ENCODE results near the gene SLC22A23. TPM values are rescaled to one million over a fixed set of nuclear protein-coding genes. Genes with fewer than 3 reads are reported as not detected.

The SLC22A23 gene
- total RNA-seq, 2 experiments from 2014 or later = 0.90 to 1.0 TPM

DNA sequence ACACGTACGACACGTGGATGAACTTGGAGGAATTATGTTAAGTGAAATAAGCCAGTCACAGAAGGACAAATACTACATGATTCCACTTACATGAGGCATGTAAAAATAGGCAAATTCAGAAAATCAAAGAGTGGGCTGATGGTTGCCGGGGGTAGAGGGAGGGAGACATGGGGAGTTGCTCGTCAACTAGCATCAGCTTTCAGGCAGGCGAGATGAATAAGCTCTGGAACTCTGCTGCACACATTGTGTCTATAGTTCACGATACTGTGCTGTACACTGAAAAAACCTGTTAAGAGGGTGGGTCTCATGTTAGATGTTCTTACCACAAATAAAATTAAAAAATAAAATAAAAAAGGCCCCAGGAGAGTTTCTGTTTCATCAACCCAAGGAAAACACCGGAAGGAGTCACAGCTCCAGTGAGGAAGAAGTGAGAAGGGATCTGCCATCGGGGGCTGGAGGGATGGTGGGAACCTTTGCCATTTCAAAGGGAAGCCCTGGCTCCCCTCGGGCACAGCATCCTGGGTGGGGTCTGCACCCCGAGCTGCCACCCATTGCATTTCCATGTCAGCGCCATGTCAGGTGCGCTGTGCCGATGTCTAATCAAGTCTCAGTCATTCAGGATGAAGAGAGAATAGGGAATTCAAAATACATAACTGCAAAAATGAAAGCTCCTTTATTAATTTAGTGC is 98.3 kb downstream of the SLC22A23 start:
- CTCF ChIA-PET = no interaction called here
- POLR2A ChIA-PET = no interaction called here
- DNase-seq = no peak
- Mint-ChIP-seq H3K4me3 (no peak overlapping the region), H3K9me3 (no peaks in the 10 kb centered on the region), H3K36me3 (no peaks in the 10 kb centered on the region), H3K27me3 (no peaks in the 10 kb centered on the region), H3K4me1 (ENCODE audit: low read depth) (peaks cover 22% of the 10 kb centered on the region), H3K27ac (no peak overlapping the region)
- intact Hi-C loops (cut with micrococcal nuclease) = loop anchor here (5.0 kb wide), 1 partner anchor 99 kb away; the partner anchor contains the start of gene SLC22A23

- no peak overlapping the region for H3K4me3 Mint-ChIP-seq
- no peaks in the 10 kb centered on the region for H3K9me3 Mint-ChIP-seq
- no peaks in the 10 kb centered on the region for H3K27me3 Mint-ChIP-seq
- intact Hi-C loops (cut with micrococcal nuclease) = loop anchor here (2.0 to 5.0 kb wide), 2 partner anchors 13 to 100 kb away; partner anchors contain the start of gene SLC22A23
- CTCF ChIA-PET = no interaction called here
- H3K4me1 Mint-ChIP-seq (ENCODE audit: low read depth) = peaks cover 22% of the 10 kb centered on the region
- no peaks in the 10 kb centered on the region for H3K36me3 Mint-ChIP-seq
- H3K27ac Mint-ChIP-seq = no peak overlapping the region
- no peak for DNase-seq
- POLR2A ChIA-PET = no interaction called here
Observed at GRCh38 chr6:3357678-3358077, 99.2 kb downstream of the SLC22A23 start.

- ChIA-PET POLR2A (no interaction called here), CTCF (no interaction called here)
- Mint-ChIP-seq H3K9me3 (no peaks in the 10 kb centered on the region), H3K4me3 (peak overlapping the region; percentile 64), H3K4me1 (ENCODE audit: low read depth) (peaks cover 22% of the 10 kb centered on the region), H3K36me3 (no peaks in the 10 kb centered on the region), H3K27me3 (no peaks in the 10 kb centered on the region), H3K27ac (peak overlapping the region; percentile 30)
- DNase-seq = no peak
- intact Hi-C loops (cut with micrococcal nuclease) = loop anchor here (2.0 to 5.0 kb wide), 2 partner anchors 14 to 100 kb away; partner anchors contain the start of gene SLC22A23
Observed at GRCh38 chr6:3356824-3357420, 99.9 kb downstream of the SLC22A23 start.

DNA sequence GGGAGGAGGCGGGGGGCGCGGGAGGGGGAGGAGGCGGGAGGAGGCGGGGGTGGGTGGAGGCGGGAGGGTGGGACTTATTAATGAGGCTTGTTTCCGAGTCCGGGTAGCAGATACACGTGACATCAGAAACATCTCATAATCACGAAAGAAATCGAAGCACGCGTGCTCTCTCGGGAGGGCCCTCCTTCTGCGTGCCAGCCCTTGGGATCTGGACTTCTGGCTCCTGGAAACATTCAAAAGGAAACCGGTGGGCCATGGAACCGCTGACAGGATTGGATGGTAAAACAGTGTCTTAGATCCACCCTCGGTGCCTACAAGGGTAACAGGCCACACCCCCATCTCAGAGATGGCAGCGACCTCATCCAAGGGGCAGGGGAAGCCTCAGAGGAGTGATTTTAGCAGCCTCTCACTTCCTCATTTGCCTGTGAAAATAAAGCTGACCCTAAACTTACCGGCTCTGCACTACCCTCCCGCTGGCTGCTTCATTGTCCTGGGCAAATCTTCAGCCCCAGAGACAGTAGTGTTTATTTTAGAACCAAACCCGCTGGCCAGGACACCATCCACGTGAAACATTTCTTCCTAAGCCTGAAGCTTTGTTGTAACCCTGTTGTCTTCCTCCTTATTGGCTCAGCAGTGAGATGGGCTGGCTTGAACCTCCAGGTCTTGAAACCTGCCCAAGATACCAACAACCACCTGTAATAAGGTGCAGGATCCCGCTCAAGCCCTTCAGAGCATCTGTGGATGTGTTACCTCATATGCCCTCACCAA is 100.6 kb downstream of the SLC22A23 start:
- Mint-ChIP-seq H3K9me3 (no peaks in the 10 kb centered on the region), H3K4me1 (ENCODE audit: low read depth) (peaks cover 22% of the 10 kb centered on the region), H3K27ac (peak overlapping the region; percentile 75), H3K27me3 (no peaks in the 10 kb centered on the region), H3K4me3 (peak overlapping the region; percentile 64), H3K36me3 (no peaks in the 10 kb centered on the region)
- peak; percentile 71 for DNase-seq
- POLR2A ChIA-PET = no interaction called here
- intact Hi-C loops (cut with micrococcal nuclease) = loop anchor here (2.0 to 5.0 kb wide), 2 partner anchors 15 to 101 kb away; partner anchors contain the start of gene SLC22A23
- CTCF ChIA-PET = no interaction called here

- peaks cover 22% of the 10 kb centered on the region for H3K4me1 Mint-ChIP-seq (ENCODE audit: low read depth)
- CTCF ChIA-PET = no interaction called here
- DNase-seq = peak; percentile 24
- peak overlapping the region; percentile 75 for H3K27ac Mint-ChIP-seq
- POLR2A ChIA-PET = no interaction called here
- H3K36me3 Mint-ChIP-seq = no peaks in the 10 kb centered on the region
- peak overlapping the region; percentile 64 for H3K4me3 Mint-ChIP-seq
- no peaks in the 10 kb centered on the region for H3K9me3 Mint-ChIP-seq
- intact Hi-C loops (cut with micrococcal nuclease) = loop anchor here (2.0 to 5.0 kb wide), 3 partner anchors 15 to 102 kb away; partner anchors contain the start of gene SLC22A23
- no peaks in the 10 kb centered on the region for H3K27me3 Mint-ChIP-seq
Observed at GRCh38 chr6:3355358-3356055, 101.3 kb downstream of the SLC22A23 start.

DNA sequence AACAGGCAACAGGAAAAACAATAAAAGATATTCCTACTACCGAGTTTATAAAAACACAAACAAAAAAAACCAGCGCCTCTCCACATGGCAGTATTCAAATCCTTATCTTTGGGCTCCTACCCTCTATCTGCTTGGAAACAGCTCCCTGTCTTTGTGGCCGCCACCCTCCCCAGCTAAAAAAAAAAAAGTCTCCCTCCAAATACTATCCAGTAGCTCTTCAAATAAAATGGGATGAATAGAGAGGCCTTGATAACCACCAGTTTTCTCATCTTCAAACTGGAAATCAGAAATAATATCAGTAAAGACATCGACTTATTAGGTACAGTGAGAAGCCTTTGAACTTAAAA is 101.9 kb downstream of the SLC22A23 start:
- intact Hi-C loops (cut with micrococcal nuclease) = loop anchor here (2.0 to 5.0 kb wide), 2 partner anchors 14 to 102 kb away; partner anchors contain the start of gene SLC22A23
- Mint-ChIP-seq H3K9me3 (no peaks in the 10 kb centered on the region), H3K36me3 (no peaks in the 10 kb centered on the region), H3K4me3 (no peak overlapping the region), H3K27me3 (no peaks in the 10 kb centered on the region), H3K4me1 (ENCODE audit: low read depth) (peaks cover 22% of the 10 kb centered on the region), H3K27ac (peak overlapping the region; percentile 43)
- POLR2A ChIA-PET = no interaction called here
- CTCF ChIA-PET = no interaction called here
- no peak for DNase-seq

GRCh38 chr6:3353939-3354338 is 102.9 kb downstream of the SLC22A23 start:
- Mint-ChIP-seq H3K27ac (no peak overlapping the region), H3K4me3 (no peak overlapping the region), H3K27me3 (no peaks in the 10 kb centered on the region), H3K9me3 (no peaks in the 10 kb centered on the region), H3K4me1 (ENCODE audit: low read depth) (peaks cover 22% of the 10 kb centered on the region), H3K36me3 (no peaks in the 10 kb centered on the region)
- POLR2A ChIA-PET = no interaction called here
- no peak for DNase-seq
- intact Hi-C loops (cut with micrococcal nuclease) = loop anchor here (2.0 kb wide), 1 partner anchor 13 kb away; no protein-coding TSS in a partner anchor
- CTCF ChIA-PET = no interaction called here

GRCh38 chr6:3353213-3353903 is 103.5 kb downstream of the SLC22A23 start:
- Mint-ChIP-seq H3K36me3 (no peaks in the 10 kb centered on the region), H3K4me1 (ENCODE audit: low read depth) (peaks cover 22% of the 10 kb centered on the region), H3K27me3 (no peaks in the 10 kb centered on the region), H3K4me3 (no peak overlapping the region), H3K9me3 (no peaks in the 10 kb centered on the region), H3K27ac (no peak overlapping the region)
- DNase-seq = no peak
- intact Hi-C loops (cut with micrococcal nuclease) = no loop called here
- ChIA-PET CTCF (no interaction called here), POLR2A (no interaction called here)

GRCh38 chr6:3352678-3353077 is 104.2 kb downstream of the SLC22A23 start:
- Mint-ChIP-seq H3K4me3 (no peak overlapping the region), H3K27me3 (no peaks in the 10 kb centered on the region), H3K36me3 (no peaks in the 10 kb centered on the region), H3K4me1 (ENCODE audit: low read depth) (peaks cover 22% of the 10 kb centered on the region), H3K9me3 (no peaks in the 10 kb centered on the region), H3K27ac (no peak overlapping the region)
- ChIA-PET POLR2A (no interaction called here), CTCF (no interaction called here)
- intact Hi-C loops (cut with micrococcal nuclease) = no loop called here
- no peak for DNase-seq

GRCh38 chr6:3351829-3352524 is 104.9 kb downstream of the SLC22A23 start:
- Mint-ChIP-seq H3K4me1 (ENCODE audit: low read depth) (peaks cover 22% of the 10 kb centered on the region), H3K36me3 (no peaks in the 10 kb centered on the region), H3K4me3 (no peak overlapping the region), H3K9me3 (no peaks in the 10 kb centered on the region), H3K27me3 (no peaks in the 10 kb centered on the region), H3K27ac (no peak overlapping the region)
- no peak for DNase-seq
- ChIA-PET POLR2A (no interaction called here), CTCF (no interaction called here)
- intact Hi-C loops (cut with micrococcal nuclease) = no loop called here

- no peak overlapping the region for H3K27ac Mint-ChIP-seq
- CTCF ChIA-PET = no interaction called here
- POLR2A ChIA-PET = no interaction called here
- peaks cover 17% of the 10 kb centered on the region for H3K4me1 Mint-ChIP-seq (ENCODE audit: low read depth)
- intact Hi-C loops (cut with micrococcal nuclease) = no loop called here
- H3K36me3 Mint-ChIP-seq = no peaks in the 10 kb centered on the region
- H3K4me3 Mint-ChIP-seq = no peak overlapping the region
- no peak for DNase-seq
- H3K27me3 Mint-ChIP-seq = no peaks in the 10 kb centered on the region
- H3K9me3 Mint-ChIP-seq = no peaks in the 10 kb centered on the region
Observed at GRCh38 chr6:3351105-3351676, 105.7 kb downstream of the SLC22A23 start.

Measured in activated CD4-positive, alpha-beta memory T cell treated with anti-CD3 and anti-CD28 coated beads for 36 hours (primary cell).